IMR-90 (cell line): ENCODE results near the gene OSBP2. TPM values are rescaled to one million over a fixed set of nuclear protein-coding genes. Genes with fewer than 3 reads are reported as not detected.

ENCODE experiments used
- ATAC-seq: fragments of 200-7000 bp; cut with Tn5 transposase; 2 replicates; pipeline ENCODE4 v1.9.1; 2020; ENCODE audit warnings: low read depth, mild to moderate bottlenecking, moderate library complexity
- BruUV-seq: library from RNA; stranded (reverse); fragments of 400-500 nt; replicated peaks from 2 replicates; lab custom pipeline; 2021; lab: Mats Ljungman, UMichigan
- CTCF ChIA-PET: fragments of 300-600 bp; formaldehyde crosslinking; extraction: SDS; loops from one replicate; lab custom pipeline; 2021; ENCODE audit warnings: antibody characterized with exemption; lab: Yijun Ruan, JAX
- POLR2A ChIA-PET: fragments of 300-600 bp; sonication (Branson Sonifier 250); formaldehyde crosslinking; loops from one replicate; lab custom pipeline; 2022; ENCODE audit warnings: antibody characterized with exemption; ENCODE audit not compliant: unreplicated experiment; lab: Charles Lee
- DNase-seq: peaks from one replicate; pipeline ENCODE4 v3.0.0; 2013
- H2AFZ ChIP-seq: replicated peaks from 2 replicates; pipeline ENCODE3; 2013; ENCODE audit warnings: low read length, mild to moderate bottlenecking; ENCODE audit not compliant: poor library complexity
- H2AK5ac ChIP-seq: 2 replicates; pipeline ENCODE4 v1.6.1; 2013; ENCODE audit warnings: low read depth, low read length, inconsistent platforms
- H2AK9ac ChIP-seq: replicated peaks from 2 replicates; pipeline ENCODE3; 2013; ENCODE audit warnings: mild to moderate bottlenecking, low read depth, low read length, moderate library complexity; ENCODE audit not compliant: poor library complexity
- H2BK120ac ChIP-seq: 2 replicates; pipeline ENCODE4 v1.6.1; 2013; ENCODE audit warnings: low read depth, low read length, inconsistent platforms
- H2BK15ac ChIP-seq: 3 replicates; pipeline ENCODE4 v1.6.1; 2013; ENCODE audit warnings: low read depth, low read length, inconsistent platforms
- H2BK20ac ChIP-seq: 2 replicates; pipeline ENCODE4 v1.6.1; 2013; ENCODE audit warnings: low read depth, mild to moderate bottlenecking, inconsistent platforms, low read length, moderate library complexity
- H2BK5ac ChIP-seq: 2 replicates; pipeline ENCODE4 v1.6.1; 2013; ENCODE audit warnings: mild to moderate bottlenecking, low read depth, low read length, inconsistent platforms; ENCODE audit not compliant: poor library complexity, severe bottlenecking
- H3K14ac ChIP-seq: replicated peaks from 2 replicates; pipeline ENCODE4 v1.6.1; 2013; ENCODE audit warnings: low read depth, low read length, inconsistent platforms
- H3K18ac ChIP-seq: 2 replicates; pipeline ENCODE4 v1.6.1; 2013; ENCODE audit warnings: low read depth, low read length, control low read depth
- H3K23ac ChIP-seq: 2 replicates; pipeline ENCODE4 v1.6.1; 2013; ENCODE audit warnings: low read depth, low read length, inconsistent platforms
- H3K27ac ChIP-seq: 2 replicates; pipeline ENCODE4 v1.5.1; 2013; ENCODE audit warnings: mild to moderate bottlenecking, control low read depth, low read length; ENCODE audit not compliant: insufficient read depth
- H3K27me3 ChIP-seq: 2 replicates; pipeline ENCODE4 v1.6.1; 2013; ENCODE audit warnings: low read length; ENCODE audit not compliant: control insufficient read depth, insufficient read depth
- H3K36me3 ChIP-seq: 2 replicates; pipeline ENCODE4 v1.6.1; 2013; ENCODE audit warnings: low read length, mixed read lengths; ENCODE audit not compliant: control insufficient read depth, insufficient read depth
- H3K4ac ChIP-seq: 2 replicates; pipeline ENCODE4 v1.6.1; 2013; ENCODE audit warnings: low read depth, low read length, inconsistent platforms
- H3K4me1 ChIP-seq: 2 replicates; pipeline ENCODE4 v1.6.1; 2013; ENCODE audit warnings: low read length, mixed read lengths; ENCODE audit not compliant: control insufficient read depth, insufficient read depth
- H3K4me2 ChIP-seq: 2 replicates; pipeline ENCODE4 v1.6.1; 2013; ENCODE audit warnings: low read depth, mild to moderate bottlenecking, control low read depth, low read length, moderate library complexity
- H3K4me3 ChIP-seq: 2 replicates; pipeline ENCODE4 v1.5.1; 2013; ENCODE audit warnings: low read depth, mild to moderate bottlenecking, control low read depth, low read length, moderate library complexity; ENCODE audit not compliant: insufficient read depth
- H3K56ac ChIP-seq: 2 replicates; pipeline ENCODE4 v1.6.1; 2013; ENCODE audit warnings: low read length, inconsistent platforms; ENCODE audit not compliant: insufficient read depth; ENCODE audit errors: extremely low read depth
- H3K79me1 ChIP-seq, 2 experiments: 2 replicates each; pipeline ENCODE4 v1.6.1; 2013; ENCODE audit warnings: low read length in 2 of 2, inconsistent platforms in 1 of 2, low read depth in 1 of 2
- H3K9ac ChIP-seq: 2 replicates; pipeline ENCODE4 v1.6.1; 2013; ENCODE audit warnings: low read depth, low read length, control low read depth
- H3K9me1 ChIP-seq: 2 replicates; pipeline ENCODE4 v1.6.1; 2013; ENCODE audit warnings: low read length, inconsistent platforms; ENCODE audit not compliant: insufficient read depth
- H3K9me3 ChIP-seq: 2 replicates; pipeline ENCODE4 v1.6.1; 2013; ENCODE audit warnings: low read length; ENCODE audit not compliant: control insufficient read depth, insufficient read depth
- H4K20me1 ChIP-seq: 2 replicates; pipeline ENCODE4 v1.6.1; 2013; ENCODE audit warnings: low read length, inconsistent platforms; ENCODE audit not compliant: insufficient read depth
- H4K5ac ChIP-seq: 2 replicates; pipeline ENCODE4 v1.6.1; 2013; ENCODE audit warnings: mild to moderate bottlenecking, low read depth, low read length, control low read depth
- H4K8ac ChIP-seq, 2 experiments: 2 replicates each; pipeline ENCODE4 v1.6.1; 2013; ENCODE audit warnings: low read depth in 2 of 2, low read length in 2 of 2, control low read depth in 1 of 2, inconsistent platforms in 1 of 2
- H4K91ac ChIP-seq: 2 replicates; pipeline ENCODE4 v1.6.1; 2013; ENCODE audit warnings: low read depth, low read length, inconsistent platforms; ENCODE audit not compliant: insufficient read depth
- FOS ChIP-seq: fragments of 150-350 bp; IDR thresholded peaks from 2 replicates; pipeline ENCODE4 v1.6.1; 2016; ENCODE audit warnings: low read depth, low read length
- WGBS, 2 experiments: methylation state at CpG; one replicate each; pipeline versions ENCODE4 v1.1.5 to v1.1.7; 2013; ENCODE audit warnings: missing lambda C conversion rate in 2 of 2; ENCODE audit not compliant: insufficient read length in 1 of 2; ENCODE audit errors: extremely low coverage in 2 of 2; 5-methylcytosine and 5-hydroxymethylcytosine counted together
- dilution Hi-C: fragments of 300-500 bp; cut with HindIII; formaldehyde crosslinking; loops from one replicate; pipeline ENCODE4 v1.14.3; 2018; ENCODE audit warnings: low sequenced_read_pairs; ENCODE audit not compliant: unreplicated experiment
- in situ Hi-C: fragments of 300-500 bp; cut with MboI; formaldehyde crosslinking; loops from 3 replicates; pipeline ENCODE4 v1.14.3; 2019; ENCODE audit warnings: low sequenced_read_pairs, inconsistent platforms, mixed read lengths
- intact Hi-C: fragments of 100-400 bp; cut with micrococcal nuclease; formaldehyde crosslinking; loops from 2 replicates; pipeline ENCODE4 v1.10.0; 2022
- polyA plus RNA-seq, 3 experiments: library from polyadenylated mRNA; depleted of rRNA; stranded (reverse); fragments of >200 nt; gene quantifications; 2 replicates each; pipeline ENCODE4 v1.2.3, GENCODE V29; 2012; ENCODE audit warnings: low replicate concordance in 1 of 3
- total RNA-seq: library from RNA; depleted of rRNA; stranded (reverse); fragments of >200 nt; gene quantifications from 2 replicates; pipeline ENCODE4 v1.2.3, GENCODE V29; 2012

OSBP2 gene
- total and polyA plus RNA-seq, 2 of the 4 experiments (the other 2 are of a cell fraction), result 1.8 to 2.2 TPM

GRCh38 chr22:30749849-30750248, 55.2 kb downstream of the OSBP2 start:
- no peak overlapping the region for H2AFZ ChIP-seq
- no peak for ATAC-seq
- H3K9me3 ChIP-seq, result no peaks in the 10 kb centered on the region
- H3K4ac ChIP-seq, result no peak overlapping the region
- no peak overlapping the region for H3K23ac ChIP-seq
- ChIA-PET CTCF (no interaction called here), POLR2A (no interaction called here)
- no peak overlapping the region for H3K9ac ChIP-seq
- no peak overlapping the region for H3K27ac ChIP-seq
- H2AK9ac ChIP-seq, result peak overlapping the region; percentile 23
- no peak overlapping the region for H4K5ac ChIP-seq
- peaks cover 2% of the 10 kb centered on the region; the same call in 1 of the 2 replicates for H3K4me1 ChIP-seq
- H2AK5ac ChIP-seq, result no peak overlapping the region
- no peaks in the 10 kb centered on the region for H3K79me1 ChIP-seq
- H3K27me3 ChIP-seq, result no peaks in the 10 kb centered on the region
- TF ChIP-seq FOS, result no peak
- no peaks in the 10 kb centered on the region; the same call in 1 of the 2 replicates for H3K9me1 ChIP-seq
- H2BK20ac ChIP-seq, result no peak overlapping the region
- H4K8ac ChIP-seq, result no peak overlapping the region
- no peak overlapping the region for H2BK5ac ChIP-seq
- H3K4me2 ChIP-seq, result no peak overlapping the region
- intact Hi-C loops (no loop called here), dilution Hi-C loops (no loop called here), in situ Hi-C loops (no loop called here)
- no peaks in the 10 kb centered on the region for H4K20me1 ChIP-seq
- H3K36me3 ChIP-seq, result no peaks in the 10 kb centered on the region
- H3K56ac ChIP-seq, result no peak overlapping the region
- H4K91ac ChIP-seq, result no peak overlapping the region
- no peak for DNase-seq
- H2BK120ac ChIP-seq, result no peak overlapping the region
- BruUV-seq, result no TSS peak
- WGBS, 2 experiments, result no CpG with 5 or more reads among the region's 6 CpGs
- H3K14ac ChIP-seq, result no peak overlapping the region
- H3K18ac ChIP-seq, result no peak overlapping the region
- H3K4me3 ChIP-seq, result no peak overlapping the region
- no peak overlapping the region for H2BK15ac ChIP-seq
